ENCODE measurements around the gene C7orf57. TPM values are rescaled to one million over a fixed set of nuclear protein-coding genes. Genes with fewer than 3 reads are reported as not detected.

Gene C7orf57
- total RNA-seq, 1 experiment from 2014 or later = 0.90 TPM

- no peak for TF ChIP-seq AFF4 (CRISPR knock-in tag; IDR thresholded peaks at IDR 0.05; ENCODE audit: borderline replicate concordance)
- no peak for TF ChIP-seq MXD4 (CRISPR knock-in tag; IDR thresholded peaks at IDR 0.05; ENCODE audit: borderline replicate concordance)
- TF ChIP-seq USF2 (CRISPR knock-in tag; IDR thresholded peaks at IDR 0.05) = no peak
- TF ChIP-seq, protein P1, sequence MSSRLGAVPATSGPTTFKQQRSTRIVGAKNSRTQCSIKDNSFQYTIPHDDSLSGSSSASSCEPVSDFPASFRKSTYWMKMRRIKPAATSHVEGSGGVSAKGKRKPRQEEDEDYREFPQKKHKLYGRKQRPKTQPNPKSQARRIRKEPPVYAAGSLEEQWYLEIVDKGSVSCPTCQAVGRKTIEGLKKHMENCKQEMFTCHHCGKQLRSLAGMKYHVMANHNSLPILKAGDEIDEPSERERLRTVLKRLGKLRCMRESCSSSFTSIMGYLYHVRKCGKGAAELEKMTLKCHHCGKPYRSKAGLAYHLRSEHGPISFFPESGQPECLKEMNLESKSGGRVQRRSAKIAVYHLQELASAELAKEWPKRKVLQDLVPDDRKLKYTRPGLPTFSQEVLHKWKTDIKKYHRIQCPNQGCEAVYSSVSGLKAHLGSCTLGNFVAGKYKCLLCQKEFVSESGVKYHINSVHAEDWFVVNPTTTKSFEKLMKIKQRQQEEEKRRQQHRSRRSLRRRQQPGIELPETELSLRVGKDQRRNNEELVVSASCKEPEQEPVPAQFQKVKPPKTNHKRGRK (CRISPR knock-in tag; IDR thresholded peaks at IDR 0.05; ENCODE audit: borderline replicate concordance) = no peak
Observed at GRCh38 chr7:48099781-48100180, 64.4 kb downstream of the C7orf57 start (continued).

DNA sequence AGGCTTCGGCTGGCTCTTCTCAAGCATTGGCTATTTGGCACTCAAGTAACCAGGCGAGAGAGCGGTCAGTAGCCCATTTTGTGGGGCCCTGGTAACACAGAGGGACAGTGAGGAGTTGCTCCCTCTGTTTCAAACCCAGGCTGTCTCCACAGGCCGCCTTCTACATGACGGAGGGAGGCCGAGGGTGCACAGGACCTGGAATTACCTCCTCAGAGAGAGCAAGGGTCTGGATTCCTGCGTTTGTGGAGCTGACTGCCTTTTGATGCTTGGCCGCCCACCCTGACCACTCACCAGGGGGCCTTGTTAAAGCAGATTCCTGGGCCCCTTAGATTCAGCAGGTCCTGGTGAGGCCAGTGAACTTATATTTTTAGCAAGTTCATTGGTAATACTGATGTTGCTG, 66.0 kb downstream of the C7orf57 start:
- CTCF ChIA-PET = interaction anchor here (3.3 kb wide), 1 partner anchor 110 kb away, joined by 11 read pairs; no protein-coding TSS in a partner anchor
- POLR2A ChIA-PET = no interaction called here
- Mint-ChIP-seq H3K27ac (no peak overlapping the region), H3K36me3 (peaks cover 72% of the 10 kb centered on the region), H3K4me1 (no peaks in the 10 kb centered on the region), H3K27me3 (ENCODE audit: low read depth) (no peaks in the 10 kb centered on the region), H3K4me3 (no peak overlapping the region), H3K9me3 (no peaks in the 10 kb centered on the region)
- DNase-seq (ENCODE audit: low spot score) (no peak), ATAC-seq (no peak)
- TF ChIP-seq ZNF263 (CRISPR knock-in tag; IDR thresholded peaks at IDR 0.05; ENCODE audit: low read depth) = no peak
- TF ChIP-seq, protein P2, sequence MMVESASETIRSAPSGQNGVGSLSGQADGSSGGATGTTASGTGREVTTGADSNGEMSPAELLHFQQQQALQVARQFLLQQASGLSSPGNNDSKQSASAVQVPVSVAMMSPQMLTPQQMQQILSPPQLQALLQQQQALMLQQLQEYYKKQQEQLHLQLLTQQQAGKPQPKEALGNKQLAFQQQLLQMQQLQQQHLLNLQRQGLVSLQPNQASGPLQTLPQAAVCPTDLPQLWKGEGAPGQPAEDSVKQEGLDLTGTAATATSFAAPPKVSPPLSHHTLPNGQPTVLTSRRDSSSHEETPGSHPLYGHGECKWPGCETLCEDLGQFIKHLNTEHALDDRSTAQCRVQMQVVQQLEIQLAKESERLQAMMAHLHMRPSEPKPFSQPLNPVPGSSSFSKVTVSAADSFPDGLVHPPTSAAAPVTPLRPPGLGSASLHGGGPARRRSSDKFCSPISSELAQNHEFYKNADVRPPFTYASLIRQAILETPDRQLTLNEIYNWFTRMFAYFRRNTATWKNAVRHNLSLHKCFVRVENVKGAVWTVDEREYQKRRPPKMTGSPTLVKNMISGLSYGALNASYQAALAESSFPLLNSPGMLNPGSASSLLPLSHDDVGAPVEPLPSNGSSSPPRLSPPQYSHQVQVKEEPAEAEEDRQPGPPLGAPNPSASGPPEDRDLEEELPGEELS (CRISPR knock-in tag; IDR thresholded peaks at IDR 0.05) = no peak
- no peak for TF ChIP-seq TEAD1 (CRISPR knock-in tag; IDR thresholded peaks at IDR 0.05)
- TF ChIP-seq TEAD4 (CRISPR knock-in tag; IDR thresholded peaks at IDR 0.05) = no peak
- no peak for TF ChIP-seq E2F4 (CRISPR knock-in tag; IDR thresholded peaks at IDR 0.05; ENCODE audit: borderline replicate concordance, low read depth)
- no peak for TF ChIP-seq CREM (CRISPR knock-in tag; IDR thresholded peaks at IDR 0.05)
- no peak for TF ChIP-seq MYBL2 (CRISPR knock-in tag; IDR thresholded peaks at IDR 0.05)
- TF ChIP-seq JUN (CRISPR knock-in tag; IDR thresholded peaks at IDR 0.05) = no peak
- no peak for TF ChIP-seq SMAD3 (CRISPR knock-in tag; IDR thresholded peaks at IDR 0.05; ENCODE audit: borderline replicate concordance)
- TF ChIP-seq ELF4 (CRISPR knock-in tag; IDR thresholded peaks at IDR 0.05; ENCODE audit: low read depth) = no peak
- TF ChIP-seq ZBTB43 (CRISPR knock-in tag; IDR thresholded peaks at IDR 0.05) = no peak
- no peak for TF ChIP-seq ZNF281 (CRISPR knock-in tag; IDR thresholded peaks at IDR 0.05)

Measured in WTC11 (cell line).